HCT116 (cell line): Measurements from ENCODE around the gene STX12. TPM values are rescaled to one million over a fixed set of nuclear protein-coding genes. Genes with fewer than 3 reads are reported as not detected.

Experiments
- ATAC-seq: fragments of 200-7000 bp; cut with Tn5 transposase; 2 replicates; pipeline ENCODE4 v1.9.1; 2020; ENCODE audit warnings: mild to moderate bottlenecking, moderate library complexity
- BruUV-seq: library from RNA; stranded (reverse); fragments of 400-500 nt; replicated peaks from 2 replicates; lab custom pipeline; 2021; lab: Mats Ljungman, UMichigan
- CTCF ChIA-PET: fragments of 300-600 bp; sonication (Branson Sonifier 250); formaldehyde crosslinking; loops from one replicate; lab custom pipeline; 2021; ENCODE audit warnings: antibody characterized with exemption; lab: Charles Lee
- POLR2A ChIA-PET: fragments of 300-600, 350-600 bp; sonication (Branson Sonifier 250); formaldehyde crosslinking; loops from one replicate; lab custom pipeline; 2021; ENCODE audit warnings: antibody characterized with exemption; lab: Charles Lee
- RAD21 ChIA-PET, 2 experiments: fragments of 300-600 bp; sonication (Branson Sonifier 250); formaldehyde crosslinking; loops; one replicate each; lab custom pipeline; 2023; ENCODE audit warnings: low total read pairs in 2 of 2; ENCODE audit not compliant: uncharacterized antibody in 2 of 2, unreplicated experiment in 2 of 2, low non-redundant PET in 1 of 2; lab: Charles Lee
- DNase-seq: peaks from one replicate; pipeline ENCODE4 v3.0.0-alpha.2; 2010; ENCODE audit warnings: low read depth, low spot score
- H2AFZ ChIP-seq: fragments of 200-600 bp; shearing (Covaris generic), sonication (generic); 2 replicates; pipeline ENCODE4 v1.6.1; 2017; ENCODE audit warnings: low read depth, mixed run types, mixed read lengths, antibody characterized with exemption, low read length; ENCODE audit not compliant: poor library complexity, severe bottlenecking
- H3K27ac ChIP-seq: 2 replicates; pipeline ENCODE4 v1.5.1; 2012; ENCODE audit warnings: low read depth, low read length
- H3K27me3 ChIP-seq: fragments of 200-600 bp; sonication (generic); 2 replicates; pipeline ENCODE4 v1.6.1; 2016; ENCODE audit warnings: mixed run types, low read length, mixed read lengths; ENCODE audit not compliant: insufficient read depth
- H3K36me3 ChIP-seq, 2 experiments: fragments of 200-500 bp in 1 of 2; fragments of 200-600 bp in 1 of 2; sonication (Bioruptor generic) in 1 of 2; sonication (generic) in 1 of 2; 2 replicates each; pipeline versions ENCODE4 v1.5.1 to v1.6.1; 2014 to 2016; ENCODE audit warnings: low read length in 2 of 2, inconsistent platforms in 1 of 2, mixed read lengths in 1 of 2, mixed run types in 1 of 2; ENCODE audit not compliant: insufficient read depth in 2 of 2, control insufficient read depth in 1 of 2
- H3K4me1 ChIP-seq, 2 experiments: fragments of 200-600 bp in 1 of 2; sonication (generic) in 1 of 2; 2 replicates each; pipeline versions ENCODE4 v1.5.1 to v1.6.1; 2012 to 2017; ENCODE audit warnings: low read length in 2 of 2, inconsistent platforms in 1 of 2, mild to moderate bottlenecking in 1 of 2, mixed read lengths in 1 of 2, mixed run types in 1 of 2, moderate library complexity in 1 of 2; ENCODE audit not compliant: insufficient read depth in 2 of 2, control insufficient read depth in 1 of 2
- H3K4me2 ChIP-seq: fragments of 200-600 bp; sonication (generic); 2 replicates; pipeline ENCODE4 v1.6.1; 2017; ENCODE audit warnings: mixed run types, low read length, mixed read lengths
- H3K4me3 ChIP-seq, 2 experiments: fragments of 200-600 bp in 1 of 2; sonication (generic) in 1 of 2; replicated peaks in 1 of 2; 2 replicates each; pipeline ENCODE4 v1.5.1; 2011 to 2016; ENCODE audit warnings: low read length in 2 of 2, control low read depth in 1 of 2, low read depth in 1 of 2, mild to moderate bottlenecking in 1 of 2, mixed read lengths in 1 of 2, mixed run types in 1 of 2
- H3K79me2 ChIP-seq: fragments of 200-600 bp; sonication (generic); 2 replicates; pipeline ENCODE4 v1.6.1; 2017; ENCODE audit warnings: mild to moderate bottlenecking, mixed run types, low read length, moderate library complexity, mixed read lengths; ENCODE audit not compliant: insufficient read depth
- H3K9ac ChIP-seq: fragments of 200-600 bp; sonication (generic); 2 replicates; pipeline ENCODE4 v1.6.1; 2016; ENCODE audit warnings: low read length, mixed read lengths
- H3K9me2 ChIP-seq: fragments of 200-600 bp; sonication (generic), shearing (Covaris generic); 2 replicates; pipeline ENCODE4 v1.6.1; 2017; ENCODE audit warnings: mixed run types, mild to moderate bottlenecking, moderate library complexity; ENCODE audit not compliant: insufficient read depth
- H3K9me3 ChIP-seq, 2 experiments: fragments of 200-500 bp in 1 of 2; fragments of 200-600 bp in 1 of 2; sonication (Bioruptor generic) in 1 of 2; sonication (generic) in 1 of 2; 2 replicates each; pipeline ENCODE4 v1.6.1; 2014 to 2017; ENCODE audit warnings: low read length in 2 of 2, mixed read lengths in 2 of 2, inconsistent platforms in 1 of 2, low read depth in 1 of 2, mild to moderate bottlenecking in 1 of 2, mixed run types in 1 of 2, moderate library complexity in 1 of 2; ENCODE audit not compliant: control insufficient read depth in 1 of 2, insufficient read depth in 1 of 2
- H4K20me1 ChIP-seq: fragments of 200-600 bp; sonication (generic), shearing (Covaris generic); 2 replicates; pipeline ENCODE4 v1.6.1; 2017; ENCODE audit warnings: mixed run types, mild to moderate bottlenecking, moderate library complexity; ENCODE audit not compliant: insufficient read depth
- ATF3 ChIP-seq: IDR thresholded peaks from 2 replicates; pipeline ENCODE4 v1.6.1; 2012
- CBX3 ChIP-seq: IDR thresholded peaks from 2 replicates; pipeline ENCODE4 v1.6.1; 2012; ENCODE audit warnings: low read depth
- CTCF ChIP-seq, 3 experiments: fragments of 200-600 bp in 1 of 3; sonication (generic) in 1 of 3; IDR thresholded peaks in 2 of 3; conservative IDR thresholded peaks in 1 of 3; 2 replicates each; pipeline ENCODE4 v1.5.1; 2012 to 2017; ENCODE audit warnings: low read depth in 2 of 3, low read length in 2 of 3, antibody characterized with exemption in 1 of 3, borderline replicate concordance in 1 of 3, control low read depth in 1 of 3, mild to moderate bottlenecking in 1 of 3, mixed read lengths in 1 of 3, mixed run types in 1 of 3, moderate library complexity in 1 of 3; ENCODE audit not compliant: insufficient read depth in 1 of 3
- FOSL1 ChIP-seq: IDR thresholded peaks from 2 replicates; pipeline ENCODE4 v1.6.1; 2012; ENCODE audit warnings: low read depth
- MAX ChIP-seq: IDR thresholded peaks from 2 replicates; pipeline ENCODE4 v1.6.1; 2012
- REST ChIP-seq: IDR thresholded peaks from 2 replicates; pipeline ENCODE4 v1.6.1; 2012; ENCODE audit warnings: low read depth
- ZBTB33 ChIP-seq: IDR thresholded peaks from 2 replicates; pipeline ENCODE4 v1.6.1; 2011; ENCODE audit warnings: mild to moderate bottlenecking, low read length, moderate library complexity; ENCODE audit not compliant: insufficient replicate concordance; ENCODE audit errors: extremely low read depth
- intact Hi-C: fragments of 100-400 bp; cut with micrococcal nuclease; formaldehyde crosslinking; loops from 2 replicates; pipeline ENCODE4 v1.10.0; 2022
- total RNA-seq: library from RNA; stranded (reverse); gene quantifications from one replicate; pipeline ENCODE4 v1.2.1, GENCODE V29; 2021; ENCODE audit not compliant: unreplicated experiment

STX12 gene
- total RNA-seq, 1 experiment from 2014 or later: 27.6 TPM

GRCh38 chr1:27755865-27756264 lies 17.2 kb upstream of the STX12 start:
- no peak overlapping the region for H3K9ac ChIP-seq
- H3K4me1 ChIP-seq: no peaks in the 10 kb centered on the region
- H3K79me2 ChIP-seq: no peaks in the 10 kb centered on the region
- H3K9me3 ChIP-seq: no peaks in the 10 kb centered on the region
- no peak overlapping the region for H3K4me3 ChIP-seq
- H3K9me2 ChIP-seq: no peaks in the 10 kb centered on the region
- H3K36me3 ChIP-seq: no peaks in the 10 kb centered on the region
- intact Hi-C loops: no loop called here
- ChIA-PET CTCF (no interaction called here), POLR2A (no interaction called here), RAD21 (no interaction called here)
- H3K4me2 ChIP-seq: no peak overlapping the region
- ATAC-seq: no peak
- H3K27ac ChIP-seq: no peak overlapping the region
- no TSS peak for BruUV-seq
- no peak overlapping the region for H2AFZ ChIP-seq
- no peak for DNase-seq
- H4K20me1 ChIP-seq: no peaks in the 10 kb centered on the region
- H3K27me3 ChIP-seq: no peaks in the 10 kb centered on the region
- TF ChIP-seq REST (no peak), ATF3 (no peak), ZBTB33 (no peak), FOSL1 (no peak), CTCF (IDR thresholded peaks at IDR 0.05 in 2 of 3, conservative IDR thresholded peaks at IDR 0.05 in 1 of 3; ENCODE audit: borderline replicate concordance in 1 of 3, insufficient read depth in 1 of 3, low read depth in 2 of 3, low read length in 2 of 3) (no peak), MAX (no peak), CBX3 (no peak)
